ENCODE measurements around the gene CD52.

- no peak for TF ChIP-seq CTCF (conservative IDR thresholded peaks at IDR 0.05; ENCODE audit: low read depth, low read length)
- no peak for TF ChIP-seq POLR2A (IDR thresholded peaks at IDR 0.05; ENCODE audit: low read depth, low read length)
- TF ChIP-seq BHLHE40 (IDR thresholded peaks at IDR 0.05; ENCODE audit: low read depth, low read length): no peak
These were observed 32.6 kb downstream of the CD52 start for GRCh38 chr1:26350343-26350700.
